Erythroblast (primary cell): ENCODE measurements around the gene FRMD5.

ENCODE experiments used
- GATA1 ChIP-seq: IDR thresholded peaks from 2 replicates; pipeline ENCODE4 v1.6.1; 2011; ENCODE audit warnings: low read depth, mild to moderate bottlenecking, control low read depth, low read length, moderate library complexity
- POLR2A ChIP-seq: IDR thresholded peaks from 2 replicates; pipeline ENCODE4 v1.6.1; 2011; ENCODE audit warnings: mild to moderate bottlenecking, low read length

- TF ChIP-seq POLR2A: no peak
- no peak for TF ChIP-seq GATA1
These were observed 95.4 kb downstream of the FRMD5 start for GRCh38 chr15:44099671-44100070.
